ENCODE measurements around the gene PTBP1. TPM values are rescaled to one million over a fixed set of nuclear protein-coding genes. Genes with fewer than 3 reads are reported as not detected.

The PTBP1 gene
- total RNA-seq (67.5 and 83.1 TPM in 2 replicates), polyA plus RNA-seq (74.6 and 142 TPM in 2 replicates), polyA minus RNA-seq (ENCODE audit: low replicate concordance) (309 and 432 TPM in 2 replicates)
- polyA plus RNA-seq (2012): 189 and 269 TPM in 2 replicates

GRCh38 chr19:796692-797527 is at the start of gene PTBP1:
Gene PTBP1 (plus strand): TSS chr19:797452. CDS start chr19:797498, 46 bp downstream.
- no peaks in the 10 kb centered on the region for H3K27me3 ChIP-seq (ENCODE audit: control insufficient read depth, insufficient read depth, low read length)
- H4K20me1 ChIP-seq (ENCODE audit: control insufficient read depth, extremely low read depth, insufficient read depth, low read length): peaks cover 10% of the 10 kb centered on the region
- peaks cover 24% of the 10 kb centered on the region for H3K4me1 ChIP-seq (ENCODE audit: control insufficient read depth, extremely low read depth, insufficient read depth, low read length)
- H3K9ac ChIP-seq (ENCODE audit: insufficient read depth, low read length): peak within 1 kb of the TSS; percentile 79
- peak within 1 kb of the TSS; percentile 90 for H3K4me2 ChIP-seq (ENCODE audit: extremely low read depth, insufficient read depth, low read length)
- peak within 1 kb of the TSS; percentile 86 for H3K27ac ChIP-seq (ENCODE audit: insufficient read depth, low read length)
- H3K36me3 ChIP-seq (ENCODE audit: control insufficient read depth, insufficient read depth, low read length): peaks cover 14% of the 10 kb centered on the region
- peak within 1 kb of the TSS; percentile 71 to 96 (median 88) for H3K4me3 ChIP-seq (replicated peaks in 1 of 4; ENCODE audit: control extremely low read depth in 1 of 4, insufficient read depth in 1 of 4, low read depth in 3 of 4, low read length in 4 of 4)
- TF ChIP-seq EZH2 (IDR thresholded peaks at IDR 0.05; ENCODE audit: low read length, missing control alignments) (no peak), CTCF (conservative IDR thresholded peaks at IDR 0.05 in 1 of 2, IDR thresholded peaks at IDR 0.05 in 1 of 2; ENCODE audit: low read depth in 1 of 2, low read length in 2 of 2) (no peak)
- DNase-seq (ENCODE audit: low read depth in 2 of 2): peak; percentile 100
- H2AFZ ChIP-seq (ENCODE audit: low read length): peak within 1 kb of the TSS; percentile 62
- peaks cover 41% of the 10 kb centered on the region for H3K79me2 ChIP-seq (ENCODE audit: control insufficient read depth, insufficient read depth, low read length)
- H3K9me3 ChIP-seq (ENCODE audit: control insufficient read depth, insufficient read depth, low read depth, low read length): no peaks in the 10 kb centered on the region

GRCh38 chr19:748274-748598 is 49.0 kb upstream of the PTBP1 start:
- no peaks in the 10 kb centered on the region for H3K9me3 ChIP-seq (ENCODE audit: control insufficient read depth, insufficient read depth, low read depth, low read length)
- H3K4me3 ChIP-seq (replicated peaks in 1 of 4; ENCODE audit: control extremely low read depth in 1 of 4, insufficient read depth in 1 of 4, low read depth in 3 of 4, low read length in 4 of 4): no peak overlapping the region
- no peaks in the 10 kb centered on the region for H3K79me2 ChIP-seq (ENCODE audit: control insufficient read depth, insufficient read depth, low read length)

More at GRCh38 chr19:748274-748598, 49.0 kb upstream of the PTBP1 start:
- H3K4me1 ChIP-seq (ENCODE audit: control insufficient read depth, extremely low read depth, insufficient read depth, low read length): peaks cover 16% of the 10 kb centered on the region
- H3K36me3 ChIP-seq (ENCODE audit: control insufficient read depth, insufficient read depth, low read length): no peaks in the 10 kb centered on the region
- no peak overlapping the region for H3K4me2 ChIP-seq (ENCODE audit: extremely low read depth, insufficient read depth, low read length)
- no peak overlapping the region for H3K27ac ChIP-seq (ENCODE audit: insufficient read depth, low read length)
- H3K9ac ChIP-seq (ENCODE audit: insufficient read depth, low read length): no peak overlapping the region
- TF ChIP-seq EZH2 (IDR thresholded peaks at IDR 0.05; ENCODE audit: low read length, missing control alignments): no peak
- TF ChIP-seq CTCF (conservative IDR thresholded peaks at IDR 0.05 in 1 of 2, IDR thresholded peaks at IDR 0.05 in 1 of 2; ENCODE audit: low read depth in 1 of 2, low read length in 2 of 2): no peak
- H3K27me3 ChIP-seq (ENCODE audit: control insufficient read depth, insufficient read depth, low read length): no peaks in the 10 kb centered on the region
- H2AFZ ChIP-seq (ENCODE audit: low read length): no peak overlapping the region
- no peak for DNase-seq (ENCODE audit: low read depth in 2 of 2)
- H4K20me1 ChIP-seq (ENCODE audit: control insufficient read depth, extremely low read depth, insufficient read depth, low read length): no peaks in the 10 kb centered on the region

Measured in fibroblast of lung (primary cell).